Breast epithelium (tissue), 3 donors: ENCODE results near the gene SPTB.

ENCODE experiments used
- POLR2A ChIP-seq: fragments of 450-650 bp; IDR thresholded peaks from one replicate; pipeline ENCODE4 v1.6.1; 2016; ENCODE audit warnings: antibody characterized with exemption, mild to moderate bottlenecking, moderate library complexity
- POLR2AphosphoS5 ChIP-seq, 3 donors: sonication (generic); formaldehyde crosslinking; IDR thresholded peaks; one replicate each; pipeline ENCODE4 v1.6.1; 2017; ENCODE audit warnings: antibody characterized with exemption in 3 of 3
- TF ChIP-seq, protein P1 (sequence below), 3 donors: fragments of 450-650 bp; IDR thresholded peaks; one replicate each; pipeline ENCODE4 v1.5.1; 2016 to 2017; ENCODE audit warnings: antibody characterized with exemption in 3 of 3, mild to moderate bottlenecking in 3 of 3, moderate library complexity in 3 of 3

DNA sequence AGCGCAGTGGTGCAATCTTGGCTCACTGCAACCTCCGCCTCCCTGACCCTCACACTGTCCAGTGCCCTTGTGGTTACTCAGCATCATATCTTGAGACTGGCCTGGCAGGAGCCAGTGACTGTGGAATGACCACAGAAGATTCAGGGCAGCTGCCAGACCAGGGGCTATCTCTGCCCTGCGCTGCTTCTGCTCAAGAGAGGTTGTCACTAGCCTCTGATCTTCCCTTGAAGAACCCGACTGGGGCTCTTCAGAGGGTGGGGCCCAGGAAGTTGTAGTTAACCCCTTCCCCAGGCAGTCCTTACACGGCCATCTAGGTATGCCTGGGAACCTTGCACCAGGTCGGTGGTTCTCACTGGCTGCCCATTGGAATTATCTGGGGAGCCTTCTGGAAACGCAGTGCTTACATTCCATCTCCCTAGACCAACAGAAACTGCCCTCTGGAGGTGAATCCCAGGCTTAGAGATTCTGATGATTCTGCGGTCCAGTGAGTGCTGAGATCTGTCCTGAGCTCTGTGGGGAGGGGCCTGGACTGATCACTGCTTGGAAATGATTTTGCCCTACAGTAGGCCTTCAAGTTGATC, 134.1 kb downstream of the SPTB start:
- TF ChIP-seq, protein P1, sequence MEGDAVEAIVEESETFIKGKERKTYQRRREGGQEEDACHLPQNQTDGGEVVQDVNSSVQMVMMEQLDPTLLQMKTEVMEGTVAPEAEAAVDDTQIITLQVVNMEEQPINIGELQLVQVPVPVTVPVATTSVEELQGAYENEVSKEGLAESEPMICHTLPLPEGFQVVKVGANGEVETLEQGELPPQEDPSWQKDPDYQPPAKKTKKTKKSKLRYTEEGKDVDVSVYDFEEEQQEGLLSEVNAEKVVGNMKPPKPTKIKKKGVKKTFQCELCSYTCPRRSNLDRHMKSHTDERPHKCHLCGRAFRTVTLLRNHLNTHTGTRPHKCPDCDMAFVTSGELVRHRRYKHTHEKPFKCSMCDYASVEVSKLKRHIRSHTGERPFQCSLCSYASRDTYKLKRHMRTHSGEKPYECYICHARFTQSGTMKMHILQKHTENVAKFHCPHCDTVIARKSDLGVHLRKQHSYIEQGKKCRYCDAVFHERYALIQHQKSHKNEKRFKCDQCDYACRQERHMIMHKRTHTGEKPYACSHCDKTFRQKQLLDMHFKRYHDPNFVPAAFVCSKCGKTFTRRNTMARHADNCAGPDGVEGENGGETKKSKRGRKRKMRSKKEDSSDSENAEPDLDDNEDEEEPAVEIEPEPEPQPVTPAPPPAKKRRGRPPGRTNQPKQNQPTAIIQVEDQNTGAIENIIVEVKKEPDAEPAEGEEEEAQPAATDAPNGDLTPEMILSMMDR (IDR thresholded peaks at IDR 0.05), result no peak
- TF ChIP-seq POLR2AphosphoS5 (IDR thresholded peaks at IDR 0.05) (no peak), POLR2A (no peak)
